Motor neuron (in vitro differentiated cells): ENCODE results near the gene SLC4A1AP. TPM values are rescaled to one million over a fixed set of nuclear protein-coding genes. Genes with fewer than 3 reads are reported as not detected.
A peak's percentile ranks its signal among the peaks of the same experiment; 100 is the strongest.
"Not testable (repeated sequence)": the region's sequence is repeated elsewhere in the genome, so short reads cannot be mapped to it uniquely, and the experiment has no call there.

Experiments
- ATAC-seq, 8 experiments: fragments of 200-7000 bp; cut with Tn5 transposase; replicated peaks in 6 of 8; 2 replicates each; pipeline ENCODE4 v1.8.0; 2021; ENCODE audit warnings: mild to moderate bottlenecking in 8 of 8, moderate library complexity in 8 of 8
- H3K27ac ChIP-seq, 2 donors: fragments of 250-450 bp; sonication (Bioruptor Pico); 2 replicates each; pipeline ENCODE4 v1.9.0; 2021; ENCODE audit warnings: antibody characterized with exemption in 2 of 2, mild to moderate bottlenecking in 2 of 2, moderate library complexity in 1 of 2
- H3K4me1 ChIP-seq, 2 donors: fragments of 250-450 bp; sonication (Bioruptor Pico); replicated peaks in 1 of 2; 2 replicates each; pipeline ENCODE4 v1.6.1; 2021; ENCODE audit warnings: antibody characterized with exemption in 2 of 2, mild to moderate bottlenecking in 2 of 2, moderate library complexity in 1 of 2
- H3K4me3 ChIP-seq, 5 donors: fragments of 250-450 bp; sonication (Bioruptor Pico); 2 replicates each; pipeline ENCODE4 v1.9.0; 2021; ENCODE audit warnings: antibody characterized with exemption in 5 of 5, mild to moderate bottlenecking in 5 of 5, moderate library complexity in 4 of 5
- WGBS, 10 experiments: fragments of 450-650 bp; shearing (Covaris generic); methylation state at CpG; one replicate each; pipeline ENCODE4 v1.0.0; 2022; 5-methylcytosine and 5-hydroxymethylcytosine counted together
- in situ Hi-C, 9 experiments: fragments of 400-800 bp; cut with MboI; loops; one replicate each; pipeline ENCODE4 v1.15.0; 2021; ENCODE audit warnings: low sequenced_read_pairs in 9 of 9, low pct_unique_long_range_greater_than_20kb in 2 of 9; ENCODE audit not compliant: unreplicated experiment in 9 of 9
- total RNA-seq, 8 experiments: library from RNA; unstranded; fragments of 300-600 nt; gene quantifications; 2 replicates each; pipeline versions ENCODE4 v1.2.3 to v1.2.4, GENCODE V29; 2022

SLC4A1AP gene
- total RNA-seq, 8 experiments from 2014 or later, result 26.3 to 35.6 (median 29.9) TPM

- ATAC-seq, result peak in 5 of 8 experiments; percentile 1 to 22 (median 9)
- peak overlapping the region; percentile 84 to 89 (median 87) for H3K4me3 ChIP-seq
- peaks cover 15 to 21% of the 10 kb centered on the region in 2 donors for H3K4me1 ChIP-seq
- peak overlapping the region; percentile 97 for H3K27ac ChIP-seq
- WGBS, 10 experiments, result 0 to 23% (median 6%) methylated on average over 3 to 14 of the region's 28 CpGs; no CpG with 5 or more reads in 4 of the 10 experiments
- in situ Hi-C loops, result no loop called here
Measured at GRCh38 chr2:27664154-27664574, 475 bp downstream of the SLC4A1AP start.

DNA sequence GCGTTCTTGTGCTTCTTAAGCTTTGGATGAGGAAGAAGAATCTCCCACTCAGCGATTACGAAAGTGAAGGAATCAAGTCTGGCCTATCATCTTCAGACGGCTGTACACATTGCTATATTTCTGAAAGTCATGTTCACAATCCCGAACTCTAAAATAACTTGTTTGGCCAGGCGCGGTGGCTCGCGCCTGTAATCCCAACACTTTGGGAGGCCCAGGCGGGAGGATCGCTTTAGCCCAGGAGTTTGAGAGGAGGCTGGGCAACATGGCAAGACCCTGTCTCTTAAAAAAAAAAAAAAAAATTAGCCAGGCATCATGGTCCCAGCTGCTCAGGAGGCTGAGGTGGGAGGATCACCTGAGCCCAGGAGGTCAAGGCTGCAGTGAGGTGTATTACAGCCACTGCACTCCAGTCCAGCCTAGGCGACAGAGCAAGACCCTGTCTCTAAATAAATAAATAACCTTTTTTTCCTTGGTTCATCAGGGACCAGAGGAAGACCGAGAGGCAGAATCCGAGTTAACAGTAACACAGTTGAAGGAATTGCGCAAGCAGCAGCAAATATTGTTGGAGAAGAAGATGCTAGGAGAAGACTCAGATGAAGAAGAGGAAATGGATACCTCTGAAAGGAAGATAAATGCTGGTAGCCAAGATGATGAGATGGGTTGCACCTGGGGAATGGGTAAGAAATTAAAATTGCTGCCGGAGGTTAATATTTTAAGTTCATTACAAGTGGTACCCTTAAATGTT lies 1.1 kb downstream of the SLC4A1AP start:
- no peak for ATAC-seq
- Histone ChIP-seq H3K4me1 (peaks cover 15 to 21% of the 10 kb centered on the region in 2 donors), H3K27ac (no peak overlapping the region), H3K4me3 (peak overlapping the region; percentile 84 to 89 (median 87))
- 81 to 98% (median 89%) methylated on average over 2 to 16 of the region's 16 CpGs; no CpG with 5 or more reads in 2 of the 10 experiments for WGBS, 10 experiments
- in situ Hi-C loops, result no loop called here

- no peak overlapping the region for H3K4me3 ChIP-seq
- H3K27ac ChIP-seq, result no peak overlapping the region
- in situ Hi-C loops, result no loop called here
Measured at GRCh38 chr2:27667446-27667845, 3.8 kb downstream of the SLC4A1AP start.

DNA sequence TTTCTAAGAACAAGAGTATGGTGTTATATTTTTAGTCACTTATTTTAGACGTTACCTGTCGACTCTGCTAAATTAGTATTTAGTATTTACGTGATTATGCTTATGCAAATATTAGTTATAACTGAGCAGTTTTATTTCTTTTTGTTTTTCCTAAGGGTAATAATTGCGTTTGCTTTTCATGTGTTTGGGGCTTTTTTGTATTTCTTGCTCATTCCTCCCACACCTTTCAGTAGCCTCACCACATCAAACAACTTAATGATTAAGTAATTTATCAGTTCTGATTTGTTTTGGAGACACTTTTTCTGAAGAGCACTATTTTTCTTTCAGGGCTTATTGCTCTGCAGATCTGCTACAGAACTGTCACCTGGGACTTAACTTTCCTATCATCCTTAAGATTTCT lies 7.5 kb downstream of the SLC4A1AP start:
- Histone ChIP-seq H3K27ac (no peak overlapping the region), H3K4me3 (no peak overlapping the region), H3K4me1 (no peaks in the 10 kb centered on the region)
- WGBS, 10 experiments, result 87 to 100% (median 97%) methylated on average over 1 to 4 of the region's 4 CpGs
- in situ Hi-C loops, result no loop called here
- no peak for ATAC-seq

More at GRCh38 chr2:27667446-27667845, 3.8 kb downstream of the SLC4A1AP start:
- H3K4me1 ChIP-seq, result peaks cover 12 to 17% of the 10 kb centered on the region in 2 donors
- WGBS, 10 experiments, result 44 to 100% (median 100%) methylated on average over 1 of the region's 1 CpG
- ATAC-seq, result no peak

DNA sequence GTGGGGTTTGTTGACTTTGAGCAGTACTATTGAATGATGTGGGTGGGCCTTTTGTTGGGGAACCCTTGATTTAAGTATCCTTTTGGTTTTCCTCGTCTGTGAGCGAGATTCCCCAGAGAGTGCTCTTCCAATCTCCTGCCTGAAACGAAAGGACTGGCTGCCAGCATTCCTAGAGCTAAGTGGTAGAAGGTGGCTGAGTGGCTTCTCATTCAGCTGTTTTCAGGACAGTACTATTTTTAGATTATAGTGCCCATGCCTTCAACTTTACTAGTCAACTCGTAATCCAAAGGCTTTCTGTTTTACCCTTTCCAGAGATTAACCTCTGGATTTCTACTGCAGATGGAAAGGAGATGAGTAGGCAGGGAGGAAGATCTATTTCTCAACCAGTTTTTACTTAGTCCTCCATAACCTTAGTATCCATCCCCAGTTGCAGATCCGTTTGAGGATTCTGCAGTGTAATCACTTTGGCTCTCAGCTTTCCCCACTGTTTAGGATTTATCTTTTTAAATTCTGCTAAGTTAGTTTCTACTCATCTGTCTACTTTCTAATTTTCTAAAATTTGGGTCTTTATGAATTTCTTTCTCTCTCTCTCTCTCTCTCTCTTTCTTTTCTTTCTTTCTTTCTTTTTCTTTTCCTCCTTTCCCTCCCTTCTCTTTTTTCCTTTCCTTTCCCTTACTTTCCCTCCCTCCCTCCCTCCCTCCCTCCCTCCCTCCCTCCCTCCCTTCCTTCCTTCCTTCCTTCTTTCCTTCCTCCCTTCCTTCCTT lies 9.2 kb downstream of the SLC4A1AP start:
- H3K4me3 ChIP-seq, result no peak overlapping the region
- no peak overlapping the region for H3K27ac ChIP-seq
- WGBS, 10 experiments, result 79 to 97% (median 90%) methylated on average over 1 to 5 of the region's 5 CpGs
- H3K4me1 ChIP-seq, result no peaks in the 10 kb centered on the region
- in situ Hi-C loops, result no loop called here
- no peak for ATAC-seq

DNA sequence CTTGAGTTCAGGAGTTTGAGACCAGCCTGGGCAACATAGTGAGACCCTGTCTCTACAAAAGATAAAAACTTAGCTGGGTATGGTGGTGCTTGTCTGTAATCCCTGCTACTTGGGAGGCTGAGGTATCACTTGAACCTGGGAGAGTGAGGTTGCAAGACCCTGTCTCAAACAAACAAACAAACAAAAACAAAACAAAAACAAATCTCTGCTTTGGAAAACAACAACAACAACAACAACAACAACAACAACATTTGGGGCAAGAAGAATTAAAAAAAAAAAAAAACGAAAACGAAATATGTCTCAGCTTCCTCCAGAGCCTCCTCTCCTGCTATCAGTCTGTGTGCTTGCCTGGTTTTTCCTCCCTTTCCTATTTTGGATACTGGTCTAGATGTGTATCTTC lies 16.9 kb downstream of the SLC4A1AP start:
- ATAC-seq, result no peak
- no peaks in the 10 kb centered on the region for H3K4me1 ChIP-seq
- H3K4me3 ChIP-seq, result no peak overlapping the region
- no peak overlapping the region for H3K27ac ChIP-seq
- WGBS, 10 experiments, result 33 to 100% (median 83%) methylated on average over 1 to 2 of the region's 2 CpGs; no CpG with 5 or more reads in 1 of the 10 experiments
- in situ Hi-C loops, result loop anchor here in 1 of 9 experiments (25.0 kb wide), 1 partner anchor 732 kb away; no protein-coding TSS in a partner anchor

- WGBS, 10 experiments, result 80 to 100% (median 100%) methylated on average over 1 of the region's 1 CpG; no CpG with 5 or more reads in 5 of the 10 experiments
- Histone ChIP-seq H3K4me3 (no peak overlapping the region), H3K27ac (no peak overlapping the region), H3K4me1 (no peaks in the 10 kb centered on the region)
- in situ Hi-C loops, result loop anchor here in 1 of 9 experiments (25.0 kb wide), 1 partner anchor 730 kb away; no protein-coding TSS in a partner anchor
- peak in 7 of 8 experiments; percentile 32 to 69 (median 53) for ATAC-seq
Measured at GRCh38 chr2:27681841-27682240, 18.2 kb downstream of the SLC4A1AP start.

- H3K27ac ChIP-seq, H3K4me1 ChIP-seq, H3K4me3 ChIP-seq: not testable (repeated sequence)
- in situ Hi-C loops, result loop anchor here in 1 of 9 experiments (25.0 kb wide), 1 partner anchor 730 kb away; no protein-coding TSS in a partner anchor
- WGBS, 10 experiments, result 78 to 100% (median 91%) methylated on average over 1 to 6 of the region's 7 CpGs; no CpG with 5 or more reads in 3 of the 10 experiments
- peak in 5 of 8 experiments; percentile 18 to 79 (median 39) for ATAC-seq
Measured at GRCh38 chr2:27682334-27682771, 18.7 kb downstream of the SLC4A1AP start.

- no peak overlapping the region for H3K27ac ChIP-seq
- H3K4me3 ChIP-seq, result no peak overlapping the region
- 20 to 100% (median 42%) methylated on average over 1 to 9 of the region's 9 CpGs for WGBS, 10 experiments
- peak in 7 of 8 experiments; percentile 22 to 98 (median 77) for ATAC-seq
- in situ Hi-C loops, result loop anchor here in 1 of 9 experiments (25.0 kb wide), 1 partner anchor 729 kb away; no protein-coding TSS in a partner anchor
- no peaks in the 10 kb centered on the region for H3K4me1 ChIP-seq
Measured at GRCh38 chr2:27683390-27684071, 19.8 kb downstream of the SLC4A1AP start.

GRCh38 chr2:27685006-27685405 lies 21.3 kb downstream of the SLC4A1AP start:
- H3K4me3 ChIP-seq, H3K4me1 ChIP-seq, H3K27ac ChIP-seq, ATAC-seq: not testable (repeated sequence)
- WGBS, 10 experiments, result 57 to 100% (median 96%) methylated on average over 1 of the region's 1 CpG
- in situ Hi-C loops, result loop anchor here in 1 of 9 experiments (25.0 kb wide), 1 partner anchor 727 kb away; no protein-coding TSS in a partner anchor

DNA sequence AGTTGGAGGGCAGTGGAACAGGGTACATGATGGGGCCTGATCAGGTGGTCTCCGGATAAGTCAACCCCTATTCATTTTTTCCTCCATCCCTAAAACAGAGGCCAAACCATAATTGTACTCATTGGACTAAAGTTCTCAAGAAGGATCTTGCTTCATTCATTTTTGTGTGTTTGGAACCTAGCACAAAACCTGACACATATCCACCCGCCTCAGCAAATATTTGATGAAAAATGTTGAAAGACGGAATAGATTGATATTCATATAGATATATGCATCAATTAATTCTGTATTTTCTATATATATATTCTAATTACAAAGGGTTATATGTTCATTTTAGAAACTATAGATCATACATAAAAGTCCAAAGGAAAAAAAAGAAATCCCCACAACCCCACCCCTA lies 21.9 kb downstream of the SLC4A1AP start:
- Histone ChIP-seq H3K27ac (no peak overlapping the region), H3K4me1 (no peaks in the 10 kb centered on the region), H3K4me3 (no peak overlapping the region)
- WGBS, 10 experiments, result 93 to 100% (median 100%) methylated on average over 1 to 3 of the region's 3 CpGs; no CpG with 5 or more reads in 1 of the 10 experiments
- no peak for ATAC-seq
- in situ Hi-C loops, result loop anchor here in 1 of 9 experiments (25.0 kb wide), 1 partner anchor 727 kb away; no protein-coding TSS in a partner anchor

DNA sequence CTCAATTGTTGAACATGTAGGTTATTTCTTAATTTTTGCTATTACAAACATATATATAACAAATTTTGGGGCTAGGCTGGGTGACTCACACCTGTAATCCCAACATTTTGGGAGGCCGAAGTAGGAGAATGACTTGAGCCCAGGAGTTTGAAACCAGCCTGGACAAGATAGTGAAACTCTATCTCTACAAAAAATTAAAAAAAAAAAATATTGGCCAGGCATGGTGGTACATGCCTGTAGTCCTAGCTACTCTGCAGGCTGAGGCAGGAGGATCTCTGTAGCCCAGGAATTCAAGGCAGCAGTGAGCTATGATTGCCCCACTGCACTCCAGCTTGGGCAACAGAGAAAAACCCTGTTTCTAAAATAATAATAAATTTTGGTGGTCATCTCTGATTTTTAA lies 23.5 kb downstream of the SLC4A1AP start:
- WGBS, 10 experiments, result 89 to 100% (median 100%) methylated on average over 1 of the region's 1 CpG; no CpG with 5 or more reads in 5 of the 10 experiments
- in situ Hi-C loops, result loop anchor here in 1 of 9 experiments (25.0 kb wide), 1 partner anchor 725 kb away; no protein-coding TSS in a partner anchor

More for the DNA sequence above, 23.5 kb downstream of the SLC4A1AP start:
- H3K4me1 ChIP-seq, result no peaks in the 10 kb centered on the region
- no peak overlapping the region for H3K4me3 ChIP-seq
- ATAC-seq, result no peak
- H3K27ac ChIP-seq, result no peak overlapping the region
